Mononuclear cell (primary cell): Measurements from ENCODE around the gene DNLZ. TPM values are rescaled to one million over a fixed set of nuclear protein-coding genes. Genes with fewer than 3 reads are reported as not detected.

Source experiments
- H3K27me3 ChIP-seq: 2 replicates; pipeline ENCODE4 v1.6.0; 2011; ENCODE audit warnings: low read length, control low read depth; ENCODE audit not compliant: insufficient read depth
- H3K4me1 ChIP-seq: 2 replicates; pipeline ENCODE4 v1.5.1; 2011; ENCODE audit warnings: mild to moderate bottlenecking, low read length, control low read depth; ENCODE audit not compliant: insufficient read depth
- H3K4me3 ChIP-seq: 2 replicates; pipeline ENCODE4 v1.5.1; 2011; ENCODE audit warnings: mild to moderate bottlenecking, low read length, moderate library complexity
- H3K9me3 ChIP-seq: 2 replicates; pipeline ENCODE4 v1.5.1; 2011; ENCODE audit warnings: low read depth, mild to moderate bottlenecking, control low read depth, low read length
- total RNA-seq: library from RNA; depleted of rRNA; stranded (reverse); fragments of >200 nt; gene quantifications from one replicate; pipeline ENCODE4 v1.2.3, GENCODE V29; 2012

The DNLZ gene
- total RNA-seq, 1 donor, result 9.0 TPM

GRCh38 chr9:136401173-136401922 lies 37.8 kb upstream of the DNLZ start:
- Histone ChIP-seq H3K4me1 (peaks cover 50% of the 10 kb centered on the region), H3K4me3 (no peak overlapping the region), H3K27me3 (no peaks in the 10 kb centered on the region), H3K9me3 (no peaks in the 10 kb centered on the region)

DNA sequence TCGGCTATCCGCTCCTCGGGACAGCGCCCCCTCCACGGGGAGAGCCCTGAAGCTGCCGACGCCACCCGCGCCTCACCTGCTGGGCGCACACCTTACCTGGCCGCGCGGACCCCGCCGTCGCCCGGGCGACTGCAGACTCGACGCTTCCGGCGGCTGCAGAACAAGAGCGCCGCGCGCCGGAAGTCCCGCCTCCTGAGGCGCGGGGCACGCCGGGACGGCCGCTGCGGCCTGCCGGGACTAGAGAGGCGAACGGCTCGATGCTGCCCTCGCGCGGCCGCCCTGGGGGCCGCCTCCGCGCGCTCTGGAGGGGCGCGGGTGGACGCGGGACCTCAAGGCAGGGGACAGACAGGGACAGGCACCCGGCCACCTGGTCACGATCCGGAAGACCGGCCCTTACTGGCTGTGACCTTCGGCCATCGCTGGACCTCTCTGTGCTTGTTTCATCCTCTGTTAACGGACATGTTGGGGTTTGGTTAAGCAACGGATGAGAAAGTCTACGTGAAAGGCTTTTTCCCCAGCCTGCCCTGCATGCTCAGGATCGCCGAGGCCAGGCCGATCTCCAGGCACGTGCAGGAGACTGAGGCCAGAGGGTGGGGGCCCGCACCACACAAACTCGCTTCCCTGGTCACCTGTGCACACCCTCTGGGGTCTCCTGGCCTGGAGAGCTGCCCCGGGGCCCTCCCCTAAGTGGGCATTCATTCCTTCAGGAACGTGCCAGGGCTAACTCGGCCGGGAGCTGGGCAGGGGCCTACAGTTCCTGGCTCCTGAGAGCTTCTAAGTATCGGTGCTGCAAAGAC lies 36.7 kb upstream of the DNLZ start, which contains the start of gene SNAPC4:
SNAPC4 (minus strand) TSS at position 133 of the 797 bp plus-strand sequence. CDS start 1,742 bp downstream, outside the sequence.
- H3K9me3 ChIP-seq, result no peaks in the 10 kb centered on the region
- H3K4me1 ChIP-seq, result peaks cover 47% of the 10 kb centered on the region
- H3K4me3 ChIP-seq, result peak within 1 kb of the TSS; percentile 69
- H3K27me3 ChIP-seq, result no peaks in the 10 kb centered on the region

DNA sequence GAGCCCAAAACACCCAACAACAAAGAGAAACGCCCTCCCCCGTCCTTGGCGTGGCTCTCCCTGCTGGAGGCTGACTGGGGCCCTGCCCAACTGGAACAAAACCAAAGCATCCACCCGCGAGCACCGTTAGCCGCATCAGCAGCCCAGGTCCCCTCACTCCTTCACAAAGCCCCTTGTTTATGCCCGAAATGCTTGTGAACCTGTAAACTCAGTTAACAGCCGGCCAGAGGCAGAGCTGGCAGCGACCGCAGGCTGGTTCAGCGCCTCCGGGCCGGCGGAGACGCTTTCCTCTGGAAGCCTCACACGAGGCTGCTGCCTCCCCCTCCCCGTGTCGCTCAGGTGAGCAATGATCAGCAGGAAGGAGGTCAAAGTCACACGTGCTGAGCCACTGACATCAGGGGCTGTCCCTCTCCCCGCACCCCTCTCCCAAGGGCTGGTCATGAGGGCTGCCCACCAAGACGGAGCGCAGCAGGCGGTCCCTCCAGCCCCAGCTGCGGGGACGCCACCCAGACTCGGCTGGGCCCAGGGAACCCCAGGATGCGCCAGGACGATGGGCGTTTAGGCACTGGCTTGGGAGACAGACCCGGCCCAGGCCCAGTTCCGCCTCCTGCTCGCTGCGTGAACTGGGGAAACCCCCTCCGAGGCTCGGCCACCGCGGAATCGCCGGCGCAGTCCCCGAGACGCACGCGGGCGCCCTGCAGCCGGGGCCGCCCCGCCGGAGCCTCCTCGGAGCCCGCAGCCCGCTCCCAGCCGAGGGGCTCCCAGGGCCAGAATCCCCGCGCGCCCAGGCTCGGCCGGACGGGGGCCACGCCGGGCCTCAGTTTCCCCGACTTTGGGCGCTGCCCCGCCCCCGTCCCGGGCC lies 35.9 kb upstream of the DNLZ start:
- Histone ChIP-seq H3K4me1 (peaks cover 39% of the 10 kb centered on the region), H3K27me3 (no peaks in the 10 kb centered on the region), H3K9me3 (no peaks in the 10 kb centered on the region), H3K4me3 (peak overlapping the region; percentile 69)

- Histone ChIP-seq H3K4me1 (peaks cover 27% of the 10 kb centered on the region), H3K4me3 (no peak overlapping the region), H3K27me3 (no peaks in the 10 kb centered on the region), H3K9me3 (no peaks in the 10 kb centered on the region)
These were observed 34.7 kb upstream of the DNLZ start for GRCh38 chr9:136398286-136398685.

- Histone ChIP-seq H3K27me3 (no peaks in the 10 kb centered on the region), H3K9me3 (no peaks in the 10 kb centered on the region), H3K4me3 (no peak overlapping the region), H3K4me1 (peaks cover 27% of the 10 kb centered on the region)
These were observed 34.1 kb upstream of the DNLZ start for GRCh38 chr9:136397643-136398042.

GRCh38 chr9:136396219-136396515 lies 32.6 kb upstream of the DNLZ start:
- peaks cover 27% of the 10 kb centered on the region for H3K4me1 ChIP-seq
- H3K9me3 ChIP-seq, result no peaks in the 10 kb centered on the region
- no peaks in the 10 kb centered on the region for H3K27me3 ChIP-seq
- H3K4me3 ChIP-seq, result no peak overlapping the region

GRCh38 chr9:136395345-136396218 lies 32.0 kb upstream of the DNLZ start:
- Histone ChIP-seq H3K9me3 (no peaks in the 10 kb centered on the region), H3K4me1 (peaks cover 23% of the 10 kb centered on the region), H3K27me3 (no peaks in the 10 kb centered on the region), H3K4me3 (no peak overlapping the region)

GRCh38 chr9:136395020-136395340 lies 31.4 kb upstream of the DNLZ start:
- no peaks in the 10 kb centered on the region for H3K27me3 ChIP-seq

DNA sequence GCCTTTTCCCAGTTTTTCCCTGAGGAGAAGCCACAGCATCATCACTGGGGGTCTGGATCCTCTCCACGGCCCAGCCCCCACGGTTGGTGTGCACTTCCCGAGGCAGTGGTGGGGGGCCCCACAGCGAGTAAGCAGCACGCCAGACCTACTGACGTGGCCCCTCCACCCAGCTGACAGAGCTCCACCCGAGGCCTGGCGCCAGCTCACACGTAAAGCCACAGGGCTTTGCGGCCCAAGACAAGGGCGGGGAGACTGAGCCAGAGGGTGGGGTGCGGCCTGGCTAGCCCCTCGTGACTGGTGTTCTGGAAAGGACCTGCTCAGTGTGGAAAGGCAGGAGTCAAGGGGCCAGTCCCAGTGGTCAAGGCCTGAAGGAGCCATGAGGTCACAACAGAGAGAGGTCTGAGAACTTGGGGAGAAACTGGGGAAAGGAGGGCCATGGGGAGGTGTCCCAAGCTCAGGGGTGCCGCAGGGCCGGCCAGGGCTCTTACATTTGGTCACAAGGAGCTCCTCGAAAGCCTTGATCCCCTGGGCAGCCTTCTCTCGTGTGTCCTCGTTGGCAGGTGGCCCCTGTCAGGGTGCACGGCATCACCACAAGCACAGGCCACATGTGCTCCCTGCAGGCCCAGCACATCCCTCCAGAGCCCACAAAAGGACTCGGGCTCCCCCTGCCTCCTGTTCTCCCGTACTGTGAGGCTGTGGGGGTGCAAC lies 30.9 kb upstream of the DNLZ start:
- Histone ChIP-seq H3K9me3 (no peaks in the 10 kb centered on the region), H3K27me3 (no peaks in the 10 kb centered on the region), H3K4me1 (peaks cover 14% of the 10 kb centered on the region), H3K4me3 (no peak overlapping the region)

More at GRCh38 chr9:136395020-136395340, 31.4 kb upstream of the DNLZ start:
- Histone ChIP-seq H3K4me1 (peaks cover 18% of the 10 kb centered on the region), H3K9me3 (no peaks in the 10 kb centered on the region), H3K4me3 (no peak overlapping the region)

GRCh38 chr9:136393531-136393930 lies 30.0 kb upstream of the DNLZ start:
- Histone ChIP-seq H3K27me3 (no peaks in the 10 kb centered on the region), H3K4me3 (no peak overlapping the region), H3K4me1 (peaks cover 5% of the 10 kb centered on the region)

GRCh38 chr9:136392538-136393449 lies 29.2 kb upstream of the DNLZ start:
- Histone ChIP-seq H3K4me1 (no peaks in the 10 kb centered on the region), H3K27me3 (no peaks in the 10 kb centered on the region), H3K9me3 (no peaks in the 10 kb centered on the region), H3K4me3 (no peak overlapping the region)

More at GRCh38 chr9:136393531-136393930, 30.0 kb upstream of the DNLZ start:
- no peaks in the 10 kb centered on the region for H3K9me3 ChIP-seq

DNA sequence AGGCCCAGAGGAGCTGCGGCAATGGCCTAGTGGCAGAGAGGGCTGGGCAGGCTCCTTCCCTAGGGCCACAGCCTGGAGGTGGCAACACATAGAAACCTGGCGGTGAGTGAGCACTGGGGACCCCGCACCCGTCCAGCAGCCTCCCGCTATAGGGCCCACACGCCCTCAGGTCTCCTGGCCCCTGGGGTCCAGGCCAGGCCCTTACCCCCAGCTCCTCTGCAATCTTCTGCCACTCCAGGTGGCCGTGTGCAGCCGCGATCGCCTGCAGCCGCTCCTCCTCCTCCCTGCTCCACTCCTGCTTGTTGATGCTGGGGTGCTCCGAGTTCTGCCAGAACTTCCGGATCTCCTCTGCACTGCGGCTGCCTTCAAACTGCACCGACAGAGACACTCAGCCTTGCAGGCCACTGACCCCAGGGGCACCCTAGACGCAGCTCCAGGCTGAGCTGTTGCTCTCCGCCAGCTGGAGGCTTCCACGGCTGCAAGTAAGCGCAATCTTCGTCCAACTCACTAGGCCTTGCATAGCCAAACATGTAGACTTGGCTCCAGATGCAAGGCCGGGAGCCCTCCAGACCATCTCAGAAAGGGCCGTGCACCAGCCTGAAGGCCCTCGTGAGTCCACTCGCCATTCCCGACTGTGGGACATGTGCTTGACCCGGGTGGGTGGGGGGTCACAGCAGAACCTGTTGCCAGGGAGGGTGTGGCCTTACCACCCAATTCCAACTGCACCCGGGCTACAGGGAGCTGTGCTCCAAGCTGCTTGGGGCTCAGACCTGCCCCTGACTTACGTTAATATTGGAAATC lies 28.4 kb upstream of the DNLZ start:
- Histone ChIP-seq H3K9me3 (no peaks in the 10 kb centered on the region), H3K4me3 (no peak overlapping the region), H3K27me3 (no peaks in the 10 kb centered on the region), H3K4me1 (no peaks in the 10 kb centered on the region)
